Caco-2 (cell line): ENCODE measurements around the gene FGF14. TPM values are rescaled to one million over a fixed set of nuclear protein-coding genes. Genes with fewer than 3 reads are reported as not detected.

Experiments
- BruUV-seq: library from RNA; stranded (reverse); fragments of 400-500 nt; replicated peaks from 2 replicates; lab custom pipeline; 2021; lab: Mats Ljungman, UMichigan
- CTCF ChIA-PET: fragments of 300-600 bp; sonication (Branson Sonifier 250); formaldehyde crosslinking; loops from one replicate; lab custom pipeline; 2022; ENCODE audit warnings: antibody characterized with exemption; lab: Charles Lee
- POLR2A ChIA-PET: fragments of 300-600 bp; sonication (Branson Sonifier 250); formaldehyde crosslinking; loops from one replicate; lab custom pipeline; 2022; ENCODE audit warnings: antibody characterized with exemption; lab: Charles Lee
- DNase-seq, 2 experiments: peaks; one replicate each; pipeline versions ENCODE4 v3.0.0 to v3.0.0-alpha.2; 2020 to 2022
- H3K27me3 ChIP-seq: replicated peaks from 2 replicates; pipeline ENCODE4 v1.6.0; 2011; ENCODE audit warnings: low read length; ENCODE audit not compliant: control insufficient read depth, insufficient read depth
- H3K36me3 ChIP-seq: 2 replicates; pipeline ENCODE4 v1.5.1; 2011; ENCODE audit warnings: low read length; ENCODE audit not compliant: control insufficient read depth, insufficient read depth
- H3K4me1 ChIP-seq: fragments of 250-450 bp; sonication (Bioruptor Pico); 2 replicates; pipeline ENCODE4 v1.5.1; 2020; ENCODE audit warnings: mild to moderate bottlenecking
- H3K4me3 ChIP-seq: 2 replicates; pipeline ENCODE4 v1.5.1; 2011; ENCODE audit warnings: low read depth, mild to moderate bottlenecking, control low read depth, low read length
- H3K9me3 ChIP-seq: fragments of 250-450 bp; sonication (Bioruptor Pico); 2 replicates; pipeline ENCODE4 v1.5.1; 2020; ENCODE audit warnings: mild to moderate bottlenecking, moderate library complexity
- H3K27ac Mint-ChIP-seq: one replicate; pipeline ENCODE4 v1.8.0; 2022; ENCODE audit warnings: mixed read lengths; ENCODE audit not compliant: unreplicated experiment
- H3K27me3 Mint-ChIP-seq: one replicate; pipeline ENCODE4 v1.8.0; 2022; ENCODE audit warnings: mixed read lengths; ENCODE audit not compliant: insufficient read depth, unreplicated experiment
- H3K36me3 Mint-ChIP-seq: one replicate; pipeline ENCODE4 v1.8.0; 2022; ENCODE audit warnings: mild to moderate bottlenecking, mixed read lengths; ENCODE audit not compliant: insufficient read depth, unreplicated experiment
- H3K4me1 Mint-ChIP-seq: one replicate; pipeline ENCODE4 v1.8.0; 2022; ENCODE audit warnings: low read depth, mixed read lengths; ENCODE audit not compliant: unreplicated experiment
- H3K4me3 Mint-ChIP-seq: one replicate; pipeline ENCODE4 v1.8.0; 2022; ENCODE audit warnings: mild to moderate bottlenecking, moderate library complexity, mixed read lengths; ENCODE audit not compliant: unreplicated experiment
- H3K9me3 Mint-ChIP-seq: one replicate; pipeline ENCODE4 v1.8.0; 2022; ENCODE audit warnings: mixed read lengths; ENCODE audit not compliant: unreplicated experiment
- CTCF ChIP-seq, 2 experiments: fragments of 200-600 bp in 1 of 2; IDR thresholded peaks; 1 replicate in 1 of 2; 2 replicates in 1 of 2; pipeline versions ENCODE4 v1.5.1 to v1.8.0; 2011 to 2022; ENCODE audit warnings: antibody characterized with exemption in 1 of 2, control low read depth in 1 of 2, inconsistent platforms in 1 of 2, low read depth in 1 of 2, low read length in 1 of 2, mild to moderate bottlenecking in 1 of 2, moderate library complexity in 1 of 2; ENCODE audit not compliant: insufficient read depth in 1 of 2, severe bottlenecking in 1 of 2, unreplicated experiment in 1 of 2
- intact Hi-C: fragments of 100-400 bp; cut with micrococcal nuclease; formaldehyde crosslinking; loops from one replicate; pipeline ENCODE4 v1.10.0; 2022; ENCODE audit not compliant: unreplicated experiment
- total RNA-seq: library from RNA; stranded (reverse); gene quantifications from 2 replicates; pipeline ENCODE4 v1.2.3, GENCODE V29; 2022

The FGF14 gene
- total RNA-seq, 1 experiment from 2014 or later = not detected

GRCh38 chr13:102399791-102400674 is 1.8 kb downstream of the FGF14 start:
- no peaks in the 10 kb centered on the region for H3K9me3 Mint-ChIP-seq
- Histone ChIP-seq H3K4me3 (no peak overlapping the region), H3K4me1 (no peaks in the 10 kb centered on the region), H3K27me3 (no peaks in the 10 kb centered on the region), H3K36me3 (no peaks in the 10 kb centered on the region), H3K9me3 (no peaks in the 10 kb centered on the region)
- no peak for DNase-seq
- intact Hi-C loops = no loop called here
- peaks cover 11% of the 10 kb centered on the region for H3K27me3 Mint-ChIP-seq
- BruUV-seq = no TSS peak
- TF ChIP-seq CTCF (IDR thresholded peaks at IDR 0.05; ENCODE audit: insufficient read depth in 1 of 2, low read depth in 1 of 2, low read length in 1 of 2, severe bottlenecking in 1 of 2, unreplicated experiment in 1 of 2) = no peak
- no peaks in the 10 kb centered on the region for H3K36me3 Mint-ChIP-seq
- H3K4me1 Mint-ChIP-seq = no peaks in the 10 kb centered on the region
- no peak overlapping the region for H3K4me3 Mint-ChIP-seq
- ChIA-PET CTCF (no interaction called here), POLR2A (no interaction called here)
- no peak overlapping the region for H3K27ac Mint-ChIP-seq

GRCh38 chr13:102395939-102396338 is 5.9 kb downstream of the FGF14 start:
- no TSS peak for BruUV-seq

DNA sequence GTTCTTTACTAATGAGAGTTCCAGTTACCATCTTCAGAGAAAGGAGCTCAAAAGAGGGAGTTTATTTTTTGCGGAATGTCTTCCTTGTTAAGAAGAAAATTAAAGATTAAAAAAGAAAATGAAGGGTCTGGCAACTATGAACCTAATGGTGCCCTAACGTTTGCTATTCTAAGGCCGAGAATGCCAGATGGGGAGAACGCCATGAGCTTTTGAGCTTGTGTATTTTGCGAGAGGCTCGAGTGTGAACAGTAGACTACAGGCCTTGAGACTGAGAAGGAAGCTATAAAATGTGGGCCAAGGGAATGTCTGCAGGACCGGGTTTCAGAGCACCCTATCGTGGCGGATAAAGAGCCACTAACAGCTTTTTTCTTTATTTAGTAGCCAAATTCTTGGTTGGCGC is 6.7 kb downstream of the FGF14 start:
- Histone ChIP-seq H3K9me3 (no peaks in the 10 kb centered on the region), H3K36me3 (no peaks in the 10 kb centered on the region), H3K27me3 (no peaks in the 10 kb centered on the region), H3K4me3 (no peak overlapping the region), H3K4me1 (no peaks in the 10 kb centered on the region)
- no peak for DNase-seq
- Mint-ChIP-seq H3K27me3 (peaks cover 22% of the 10 kb centered on the region), H3K36me3 (no peaks in the 10 kb centered on the region), H3K27ac (no peak overlapping the region), H3K9me3 (no peaks in the 10 kb centered on the region), H3K4me3 (no peak overlapping the region), H3K4me1 (no peaks in the 10 kb centered on the region)
- TF ChIP-seq CTCF (IDR thresholded peaks at IDR 0.05; ENCODE audit: insufficient read depth in 1 of 2, low read depth in 1 of 2, low read length in 1 of 2, severe bottlenecking in 1 of 2, unreplicated experiment in 1 of 2) = no peak
- CTCF ChIA-PET = no interaction called here
- no TSS peak for BruUV-seq
- POLR2A ChIA-PET = no interaction called here
- intact Hi-C loops = no loop called here

More at GRCh38 chr13:102395939-102396338, 5.9 kb downstream of the FGF14 start:
- intact Hi-C loops = no loop called here
- POLR2A ChIA-PET = no interaction called here
- Histone ChIP-seq H3K9me3 (no peaks in the 10 kb centered on the region), H3K4me1 (no peaks in the 10 kb centered on the region), H3K27me3 (no peaks in the 10 kb centered on the region), H3K36me3 (no peaks in the 10 kb centered on the region), H3K4me3 (no peak overlapping the region)
- no peak overlapping the region for H3K4me3 Mint-ChIP-seq
- H3K27ac Mint-ChIP-seq = no peak overlapping the region
- CTCF ChIA-PET = no interaction called here
- H3K4me1 Mint-ChIP-seq = no peaks in the 10 kb centered on the region
- no peaks in the 10 kb centered on the region for H3K9me3 Mint-ChIP-seq
- peaks cover 20% of the 10 kb centered on the region for H3K27me3 Mint-ChIP-seq
- TF ChIP-seq CTCF (IDR thresholded peaks at IDR 0.05; ENCODE audit: insufficient read depth in 1 of 2, low read depth in 1 of 2, low read length in 1 of 2, severe bottlenecking in 1 of 2, unreplicated experiment in 1 of 2) = no peak
- H3K36me3 Mint-ChIP-seq = no peaks in the 10 kb centered on the region
- DNase-seq = no peak
